OCI-LY7 (cell line): Measurements from ENCODE around the gene SH3RF3. TPM values are rescaled to one million over a fixed set of nuclear protein-coding genes. Genes with fewer than 3 reads are reported as not detected.

Experiments used
- BruUV-seq: library from RNA; stranded (reverse); fragments of 400-500 nt; replicated peaks from 2 replicates; lab custom pipeline; 2021; lab: Mats Ljungman, UMichigan
- CTCF ChIA-PET: fragments of 300-600 bp; sonication (Branson Sonifier 250); formaldehyde crosslinking; loops from one replicate; lab custom pipeline; 2022; ENCODE audit warnings: antibody characterized with exemption; ENCODE audit not compliant: unreplicated experiment; lab: Charles Lee
- POLR2A ChIA-PET: fragments of 300-600 bp; sonication (Branson Sonifier 250); formaldehyde crosslinking; loops from one replicate; lab custom pipeline; 2022; ENCODE audit warnings: antibody characterized with exemption; lab: Charles Lee
- DNase-seq: peaks from one replicate; pipeline ENCODE4 v3.0.0-alpha.2; 2015; ENCODE audit warnings: low spot score
- H2AFZ ChIP-seq: fragments of 200-600 bp; sonication (generic), shearing (Covaris generic); 2 replicates; pipeline ENCODE4 v1.6.1; 2014; ENCODE audit warnings: mild to moderate bottlenecking, antibody characterized with exemption, low read length, moderate library complexity
- H3K27ac ChIP-seq: fragments of 200-600 bp; sonication (generic); 2 replicates; pipeline ENCODE4 v1.5.1; 2014; ENCODE audit warnings: mixed run types, low read depth, mild to moderate bottlenecking, moderate library complexity, low read length, inconsistent platforms; ENCODE audit not compliant: poor library complexity, severe bottlenecking
- H3K36me3 ChIP-seq: fragments of 200-600 bp; sonication (generic); 2 replicates; pipeline ENCODE4 v1.6.1; 2014; ENCODE audit warnings: mild to moderate bottlenecking, antibody characterized with exemption, low read length, moderate library complexity, mixed read lengths; ENCODE audit not compliant: insufficient read depth
- H3K4me1 ChIP-seq: fragments of 200-600 bp; sonication (generic); 2 replicates; pipeline ENCODE4 v1.5.1; 2014; ENCODE audit warnings: mild to moderate bottlenecking, low read length; ENCODE audit not compliant: insufficient read depth, poor library complexity, severe bottlenecking
- H3K4me2 ChIP-seq: fragments of 200-600 bp; sonication (generic); 2 replicates; pipeline ENCODE4 v1.6.1; 2014; ENCODE audit warnings: mild to moderate bottlenecking, low read length
- H3K4me3 ChIP-seq: fragments of 200-600 bp; sonication (generic); 2 replicates; pipeline ENCODE4 v1.5.1; 2014; ENCODE audit warnings: mild to moderate bottlenecking, low read depth, low read length; ENCODE audit not compliant: poor library complexity, severe bottlenecking
- H3K79me2 ChIP-seq: fragments of 200-600 bp; sonication (generic); 2 replicates; pipeline ENCODE4 v1.6.1; 2016; ENCODE audit warnings: low read depth, mild to moderate bottlenecking, low read length, moderate library complexity, mixed read lengths; ENCODE audit not compliant: insufficient read depth
- H3K9me2 ChIP-seq: fragments of 200-600 bp; sonication (generic); 2 replicates; pipeline ENCODE4 v1.6.1; 2016; ENCODE audit warnings: mild to moderate bottlenecking, low read length, mixed read lengths; ENCODE audit not compliant: insufficient read depth
- H3K9me3 ChIP-seq: fragments of 200-600 bp; sonication (generic); 2 replicates; pipeline ENCODE4 v1.6.1; 2014; ENCODE audit warnings: mild to moderate bottlenecking, mixed run types, low read length, mixed read lengths
- H4K20me1 ChIP-seq: fragments of 200-600 bp; sonication (generic); 2 replicates; pipeline ENCODE4 v1.6.1; 2014; ENCODE audit warnings: mild to moderate bottlenecking, antibody characterized with exemption, low read length, moderate library complexity, mixed read lengths; ENCODE audit not compliant: insufficient read depth
- CTCF ChIP-seq: fragments of 200-600 bp; sonication (generic); conservative IDR thresholded peaks from 2 replicates; pipeline ENCODE4 v1.5.1; 2014; ENCODE audit warnings: mild to moderate bottlenecking, antibody characterized with exemption, low read length, moderate library complexity, mixed read lengths
- EZH2phosphoT487 ChIP-seq: fragments of 200-600 bp; sonication (generic); IDR thresholded peaks from 2 replicates; pipeline ENCODE4 v1.6.1; 2018; ENCODE audit warnings: low read depth, borderline replicate concordance, mild to moderate bottlenecking, mixed run types, antibody characterized with exemption, low read length, moderate library complexity, mixed read lengths
- intact Hi-C: fragments of 100-400 bp; cut with micrococcal nuclease; formaldehyde crosslinking; loops from one replicate; pipeline ENCODE4 v1.10.0; 2022; ENCODE audit not compliant: unreplicated experiment
- total RNA-seq, 2 experiments: library from RNA; depleted of rRNA in 1 of 2; stranded (reverse); fragments of >200 nt in 1 of 2; shearing (Covaris generic) in 1 of 2; gene quantifications; 2 replicates each; pipeline ENCODE4 v1.2.3, GENCODE V29; 2014 to 2022

SH3RF3 gene
- total RNA-seq, 2 experiments from 2014 or later: not detected

GRCh38 chr2:109460553-109461324, 331.7 kb downstream of the SH3RF3 start:
- POLR2A ChIA-PET: no interaction called here
- Histone ChIP-seq H3K9me3 (no peaks in the 10 kb centered on the region), H3K4me3 (no peak overlapping the region), H2AFZ (no peak overlapping the region), H3K36me3 (no peaks in the 10 kb centered on the region), H3K79me2 (no peaks in the 10 kb centered on the region), H3K27ac (no peak overlapping the region), H4K20me1 (no peaks in the 10 kb centered on the region), H3K9me2 (no peaks in the 10 kb centered on the region), H3K4me1 (no peaks in the 10 kb centered on the region), H3K4me2 (no peak overlapping the region)
- intact Hi-C loops: no loop called here
- TF ChIP-seq CTCF (no peak), EZH2phosphoT487 (no peak)
- BruUV-seq: no TSS peak
- no peak for DNase-seq
- CTCF ChIA-PET: no interaction called here

- TF ChIP-seq EZH2phosphoT487 (no peak), CTCF (no peak)
- DNase-seq: no peak
- Histone ChIP-seq H4K20me1 (no peaks in the 10 kb centered on the region), H2AFZ (no peak overlapping the region), H3K27ac (no peak overlapping the region), H3K36me3 (no peaks in the 10 kb centered on the region), H3K4me1 (no peaks in the 10 kb centered on the region), H3K9me2 (no peaks in the 10 kb centered on the region), H3K79me2 (no peaks in the 10 kb centered on the region), H3K9me3 (no peaks in the 10 kb centered on the region), H3K4me3 (no peak overlapping the region), H3K4me2 (no peak overlapping the region)
- ChIA-PET CTCF (no interaction called here), POLR2A (no interaction called here)
- intact Hi-C loops: no loop called here
- no TSS peak for BruUV-seq
These were observed 334.2 kb downstream of the SH3RF3 start for GRCh38 chr2:109463236-109463635.

GRCh38 chr2:109463891-109464290, 334.9 kb downstream of the SH3RF3 start:
- Histone ChIP-seq H3K27ac (no peak overlapping the region), H3K4me1 (no peaks in the 10 kb centered on the region), H3K36me3 (no peaks in the 10 kb centered on the region), H3K9me2 (no peaks in the 10 kb centered on the region), H3K9me3 (no peaks in the 10 kb centered on the region), H3K4me2 (no peak overlapping the region), H3K4me3 (no peak overlapping the region), H4K20me1 (no peaks in the 10 kb centered on the region), H2AFZ (no peak overlapping the region), H3K79me2 (no peaks in the 10 kb centered on the region)
- intact Hi-C loops: no loop called here
- TF ChIP-seq EZH2phosphoT487 (no peak), CTCF (no peak)
- no TSS peak for BruUV-seq
- ChIA-PET CTCF (no interaction called here), POLR2A (no interaction called here)
- no peak for DNase-seq
